Stimulated activated CD4-positive, alpha-beta T cell treated with anti-CD3 and anti-CD28 coated beads, TNF-alpha, amount 100 ng/mL, for 4 hours (primary cell): ENCODE results near the gene CST9.
A peak's percentile ranks its signal among the peaks of the same experiment; 100 is the strongest.
"Not testable (repeated sequence)": the region's sequence is repeated elsewhere in the genome, so short reads cannot be mapped to it uniquely, and the experiment has no call there.

Source experiments
- DNase-seq, 3 experiments: peaks; one replicate each; pipeline ENCODE4 v3.0.0-alpha.2; 2020; ENCODE audit warnings: low read depth in 3 of 3

The CST9 gene

DNA sequence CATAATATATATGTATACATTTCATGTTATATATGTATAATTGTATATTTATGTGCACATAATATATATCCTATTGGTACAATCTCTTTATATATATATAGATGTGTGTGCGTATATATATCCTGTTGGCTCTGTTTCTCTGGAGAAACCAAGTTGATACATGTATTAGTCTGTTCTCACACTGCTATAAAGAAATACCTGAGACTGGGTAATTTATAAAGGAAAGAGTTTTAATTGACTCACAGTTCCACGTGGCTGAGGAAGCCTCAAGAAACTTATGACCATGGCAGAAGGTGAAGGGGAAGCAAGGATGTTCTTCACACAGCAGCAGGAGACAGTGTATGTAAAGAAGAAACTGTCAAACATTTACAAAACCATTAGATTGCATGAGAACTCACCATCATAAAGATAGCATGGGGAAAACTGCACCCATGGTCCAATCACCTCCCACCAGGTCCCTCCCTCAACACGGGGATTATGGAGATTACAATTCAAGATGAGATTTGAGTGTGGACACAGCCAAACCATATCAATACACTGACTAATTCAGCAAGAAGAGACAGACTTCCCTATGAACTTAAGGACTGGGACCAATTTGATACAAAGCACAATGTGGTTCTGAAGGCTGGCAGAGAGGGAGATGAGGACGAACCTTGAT, 18.1 kb upstream of the CST9 start:
- DNase-seq: no peak

DNA sequence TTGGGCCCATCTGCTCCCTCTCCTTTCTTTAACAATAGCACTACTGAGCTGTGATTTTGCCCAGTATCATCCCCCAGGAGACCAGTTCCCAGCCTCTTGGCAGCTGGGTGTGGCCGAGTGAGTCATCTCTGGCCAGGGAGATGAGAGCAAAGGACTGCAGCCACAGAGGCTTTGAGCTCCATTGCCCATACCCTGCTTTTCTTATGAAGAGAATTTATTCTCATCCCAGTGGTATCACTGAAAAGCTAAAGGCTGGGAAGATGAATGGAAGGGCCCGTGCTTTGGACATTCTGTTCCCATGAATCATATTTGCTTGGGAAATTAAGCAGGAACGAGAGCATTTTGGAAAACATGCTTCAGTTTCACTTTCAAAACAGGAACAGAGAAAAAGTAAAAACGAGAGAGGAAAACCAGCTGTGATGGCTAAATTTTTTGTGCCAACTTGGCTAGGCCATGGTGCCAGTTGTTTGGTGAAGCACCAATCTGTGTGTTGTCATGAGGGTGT, 17.2 kb upstream of the CST9 start:
- no peak for DNase-seq

DNA sequence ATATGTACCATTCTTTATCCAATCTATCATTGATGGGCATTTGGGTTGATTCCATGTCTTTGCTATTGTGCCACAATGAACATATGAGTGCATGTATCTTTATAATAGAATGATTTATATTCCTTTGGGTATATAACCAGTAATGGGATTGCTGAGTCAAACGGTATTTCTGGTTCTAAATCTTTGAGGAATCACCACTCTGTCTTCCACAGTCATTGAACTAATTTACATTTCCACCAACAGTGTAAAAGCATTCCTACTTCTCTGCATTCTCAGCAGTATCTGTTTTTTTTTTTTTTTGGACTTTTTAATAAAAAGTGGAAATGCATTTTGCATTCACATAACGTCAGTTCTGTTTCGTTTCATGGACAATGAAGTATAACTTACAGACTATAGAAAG, 16.7 kb upstream of the CST9 start:
- not testable (repeated sequence) for DNase-seq

DNA sequence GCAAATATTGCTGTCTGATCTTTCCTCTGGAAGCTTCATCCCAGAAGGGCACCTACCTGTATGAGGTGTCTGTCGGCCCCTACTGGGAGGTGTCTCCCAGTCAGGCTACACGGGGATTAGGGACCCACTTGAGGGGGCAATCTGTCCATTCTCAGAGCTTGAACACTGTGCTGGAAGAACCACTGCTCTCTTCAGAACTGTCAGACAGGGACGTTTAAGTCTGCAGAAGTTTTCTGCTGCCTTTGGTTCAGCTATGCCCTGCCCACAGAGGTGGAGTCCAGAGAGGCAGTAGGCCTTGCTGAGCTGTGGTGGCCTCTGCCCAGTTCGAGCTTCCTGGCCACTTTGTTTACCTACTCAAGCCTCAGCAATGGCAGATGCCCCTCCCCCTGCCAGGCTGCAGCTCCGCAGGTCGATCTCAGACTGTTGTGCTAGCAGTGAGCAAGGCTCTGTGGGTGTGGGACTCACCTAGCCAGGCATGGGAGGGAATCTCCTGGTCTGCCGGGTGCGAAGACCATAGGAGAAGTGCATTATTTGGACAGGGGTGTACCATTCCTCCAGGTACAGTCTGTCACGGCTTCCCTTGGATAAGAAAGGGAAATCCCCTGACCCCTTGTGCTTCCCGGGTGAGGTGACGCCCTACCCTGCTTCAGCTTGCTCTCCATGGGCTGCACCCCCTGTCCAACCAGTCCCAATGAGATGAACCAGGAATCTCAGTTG, 15.1 kb upstream of the CST9 start:
- not testable (repeated sequence) for DNase-seq

DNA sequence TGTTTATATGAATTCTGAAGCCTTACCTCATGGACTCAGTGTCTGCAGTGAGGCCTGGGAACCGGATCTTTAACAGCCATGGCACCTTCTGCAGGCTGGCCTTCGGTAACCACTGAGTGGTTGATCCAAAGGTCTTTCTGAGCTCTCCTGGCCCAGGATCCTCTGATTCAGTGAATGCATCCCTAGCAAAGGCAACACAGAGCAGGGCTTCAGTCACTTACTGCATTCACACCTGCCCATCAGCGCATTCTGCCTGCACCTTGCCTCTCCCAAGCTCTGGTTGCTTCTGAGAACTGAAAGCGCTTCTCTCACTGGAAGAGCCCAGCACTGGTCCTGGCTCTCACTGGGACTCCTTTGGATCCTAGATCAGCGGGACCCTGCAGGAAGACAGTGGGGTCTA, 8.4 kb upstream of the CST9 start:
- DNase-seq: no peak

DNA sequence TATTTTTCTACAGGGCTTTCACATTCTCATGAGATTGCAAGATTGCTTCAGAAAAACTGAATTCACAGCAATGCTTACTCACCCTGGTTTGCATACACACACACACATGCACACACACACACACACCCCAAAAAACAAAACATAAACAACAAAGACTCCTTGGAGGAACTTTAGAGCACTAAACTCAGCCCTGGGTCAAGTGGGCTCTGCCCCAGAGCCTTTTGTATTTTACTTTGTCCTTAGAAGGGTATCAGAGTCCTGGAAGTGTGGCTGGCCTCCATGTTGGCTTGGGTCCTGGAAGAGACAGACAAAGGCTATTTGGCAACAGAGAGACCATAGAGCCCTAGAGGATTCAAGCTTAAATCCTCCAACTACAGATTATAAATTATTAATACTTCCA, 8.0 kb upstream of the CST9 start:
- DNase-seq: no peak

DNA sequence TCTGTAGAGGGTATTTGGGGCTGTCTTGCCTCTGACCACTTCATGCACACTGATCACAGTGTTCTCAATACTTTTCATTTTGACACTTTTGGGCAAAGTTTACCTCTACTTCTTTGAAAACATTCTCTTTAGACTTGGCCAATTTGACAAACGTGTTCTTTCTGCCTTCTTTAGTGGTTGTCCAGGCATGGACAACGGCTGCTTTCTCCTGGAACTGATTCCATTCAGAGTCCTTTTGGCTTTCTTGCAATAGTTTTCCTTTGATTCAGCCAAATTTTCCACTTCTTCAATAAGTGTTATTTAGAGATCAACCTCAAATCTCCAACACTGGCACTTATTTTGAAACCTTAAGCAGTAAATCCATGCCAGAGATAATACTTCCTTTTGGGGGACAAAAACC, 6.7 kb upstream of the CST9 start:
- no peak for DNase-seq

DNA sequence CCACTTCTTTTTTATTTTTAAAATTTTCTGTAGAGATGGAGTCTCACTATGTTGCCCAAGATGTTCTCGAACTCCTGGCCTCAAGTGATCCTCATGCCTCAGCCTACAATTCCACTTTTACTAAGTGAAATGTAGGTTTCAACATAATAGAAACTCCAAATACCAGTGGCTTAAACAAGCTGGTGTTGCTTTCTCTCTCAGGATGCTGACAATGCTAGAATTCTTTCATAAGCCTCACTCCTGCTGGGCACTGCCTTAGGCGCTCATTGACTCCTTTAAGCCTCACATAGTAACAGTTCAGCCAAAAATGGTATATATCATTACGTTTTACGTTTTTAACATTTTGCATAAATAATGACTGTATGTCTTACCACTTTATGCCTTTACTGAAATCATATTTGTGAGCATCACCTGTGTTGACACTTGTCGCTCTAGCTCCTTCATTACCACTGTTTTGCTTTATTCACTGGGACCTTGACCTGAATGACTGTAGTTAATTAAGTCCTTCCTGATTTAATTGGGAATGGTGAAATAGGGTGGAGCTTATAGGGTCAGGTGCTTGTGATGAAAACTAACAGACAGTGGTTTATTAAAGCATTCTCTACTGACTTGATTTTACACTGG, 3.9 kb upstream of the CST9 start:
- no peak for DNase-seq

DNA sequence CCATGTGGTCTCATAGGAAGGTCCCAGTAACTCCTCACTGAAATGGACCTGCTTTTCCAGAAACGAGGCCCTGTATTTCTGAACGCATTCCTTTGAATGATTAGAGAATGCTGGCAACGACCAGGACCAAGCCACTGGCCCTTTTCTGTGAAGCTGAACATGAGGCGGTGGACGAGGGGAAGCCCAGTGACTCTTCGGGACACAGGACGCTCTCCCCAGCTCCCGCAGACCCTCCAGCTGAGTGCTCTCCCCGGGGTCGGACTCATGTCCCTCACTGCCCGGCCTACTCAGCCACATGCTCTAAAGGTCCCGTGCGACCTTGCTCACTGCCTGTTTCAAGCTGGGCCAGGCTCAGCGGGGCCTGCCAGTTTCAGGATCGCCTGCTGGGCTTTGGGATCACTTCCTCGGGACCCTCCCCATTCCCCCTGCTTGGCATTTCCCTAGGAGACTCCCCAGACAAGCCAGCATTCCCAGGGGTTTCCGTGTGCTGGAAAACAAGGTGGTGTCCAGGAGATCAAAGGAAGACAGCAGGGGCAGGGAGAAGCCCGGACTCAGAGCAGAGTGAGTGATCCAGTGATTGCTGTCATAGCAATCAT, 2.6 kb upstream of the CST9 start:
- no peak for DNase-seq

DNA sequence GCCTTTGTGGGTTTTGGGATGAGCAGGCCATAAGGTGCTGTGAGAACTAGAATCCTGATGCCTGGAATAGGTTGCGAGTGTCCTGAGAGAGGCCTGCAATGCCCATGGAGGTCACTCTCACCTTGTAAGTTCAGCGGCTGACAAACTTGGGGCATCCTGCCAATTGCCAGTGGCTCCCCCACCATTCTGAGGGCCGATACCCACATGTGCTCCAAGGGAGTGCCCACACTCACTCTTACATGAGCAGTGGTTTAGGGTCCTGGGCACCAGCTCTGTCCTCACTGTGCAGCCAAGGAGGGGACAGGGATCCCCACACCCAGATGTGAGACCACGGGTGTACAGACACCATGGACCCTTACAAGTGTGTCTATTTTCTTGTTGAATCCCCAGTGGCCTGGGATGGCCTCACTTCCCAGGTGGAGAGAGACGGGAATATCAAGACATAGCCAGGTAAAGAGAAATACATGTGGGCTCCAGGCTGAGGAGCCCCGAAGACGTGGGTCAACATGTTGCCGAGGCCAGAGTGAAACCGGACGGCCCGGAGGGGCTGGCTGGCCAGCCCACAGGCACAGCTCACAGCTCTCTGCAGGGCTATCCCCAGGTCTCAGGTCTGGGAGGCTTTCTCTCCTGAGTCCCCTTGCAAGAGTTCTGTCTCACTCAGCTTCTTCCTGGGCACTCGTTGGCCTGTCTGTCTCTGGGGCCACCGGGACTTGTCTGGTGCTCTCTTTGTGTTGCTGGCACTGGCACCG, 2.0 kb upstream of the CST9 start:
- no peak for DNase-seq

DNA sequence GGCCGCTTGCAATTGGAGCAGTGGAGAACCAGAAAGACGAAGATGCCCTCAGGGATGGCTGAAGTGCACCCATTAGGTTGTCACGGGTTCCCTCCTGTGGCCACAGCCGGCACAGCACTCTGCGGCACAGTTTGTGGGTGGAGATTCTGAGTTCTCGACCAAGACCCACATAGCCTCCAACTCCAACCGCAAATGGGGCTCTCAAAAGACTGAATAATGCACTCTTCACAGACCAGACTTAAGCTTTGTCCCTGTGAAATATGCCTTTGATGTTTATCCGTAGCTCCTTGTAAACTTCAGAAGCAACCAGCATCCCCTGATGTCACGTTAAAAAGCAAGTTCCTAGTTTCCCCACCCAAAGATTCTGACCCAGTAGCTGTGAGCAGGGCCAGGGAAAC, 934 bp upstream of the CST9 start:
- DNase-seq: peak; percentile 16 to 24 (median 19)

DNA sequence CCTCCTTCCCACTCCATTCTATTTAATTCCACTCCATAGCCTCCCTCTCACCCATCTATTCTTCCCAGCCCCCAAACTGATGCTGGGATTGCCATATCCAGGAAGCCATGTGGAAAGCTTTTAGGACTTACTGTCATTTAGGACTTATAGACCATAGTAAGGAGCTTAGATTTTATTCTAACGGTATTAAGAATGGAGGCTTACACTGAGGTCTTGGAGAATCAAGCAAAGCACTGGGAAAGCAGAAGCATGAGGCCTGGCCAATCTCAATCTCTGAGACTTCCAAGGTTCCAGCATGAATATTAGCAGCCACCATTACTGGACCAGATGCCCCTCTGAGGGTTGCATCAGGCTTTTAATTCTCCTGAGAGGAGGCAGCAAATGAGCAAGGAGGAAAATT, 1.4 kb downstream of the CST9 start:
- no peak for DNase-seq

DNA sequence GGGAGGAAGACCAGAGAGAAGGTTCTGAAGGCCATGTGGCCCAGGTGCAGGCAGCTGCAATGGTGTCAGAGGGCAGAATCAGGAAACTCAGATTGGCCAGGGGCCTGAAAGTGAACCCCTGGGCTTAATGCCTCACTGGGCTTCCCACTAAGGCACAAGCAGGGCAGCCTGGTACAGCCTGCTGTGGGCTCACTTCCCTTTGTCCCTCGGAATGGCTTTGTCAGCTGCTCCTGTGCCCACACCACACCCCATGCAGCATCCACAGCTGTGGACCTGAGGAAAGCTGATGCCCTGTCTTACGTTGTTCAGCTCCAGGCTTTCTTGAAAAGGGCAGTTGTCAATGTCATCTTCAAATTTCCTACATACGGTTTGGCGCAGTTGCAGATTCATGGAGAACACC, 2.4 kb downstream of the CST9 start:
- DNase-seq: no peak

DNA sequence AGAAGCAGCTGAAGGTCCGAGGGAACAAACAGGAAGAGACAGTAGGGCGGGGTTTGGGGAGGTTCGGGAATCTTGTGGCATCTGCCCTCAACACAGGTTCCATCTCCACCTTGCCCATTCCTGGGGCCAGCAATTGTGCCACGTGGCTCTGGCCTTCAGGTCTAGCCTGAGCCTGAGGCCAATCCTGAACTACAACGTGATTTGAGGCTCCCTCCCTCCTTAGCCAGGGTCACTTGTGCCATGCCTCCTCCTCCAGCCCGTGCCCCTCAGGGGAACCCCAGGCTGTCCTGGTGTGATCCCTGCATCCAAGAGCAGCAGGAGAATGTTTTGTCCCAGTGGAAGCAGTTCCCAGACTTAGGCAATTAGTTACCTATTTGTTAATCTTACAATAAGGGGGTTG, 3.0 kb downstream of the CST9 start:
- no peak for DNase-seq

DNA sequence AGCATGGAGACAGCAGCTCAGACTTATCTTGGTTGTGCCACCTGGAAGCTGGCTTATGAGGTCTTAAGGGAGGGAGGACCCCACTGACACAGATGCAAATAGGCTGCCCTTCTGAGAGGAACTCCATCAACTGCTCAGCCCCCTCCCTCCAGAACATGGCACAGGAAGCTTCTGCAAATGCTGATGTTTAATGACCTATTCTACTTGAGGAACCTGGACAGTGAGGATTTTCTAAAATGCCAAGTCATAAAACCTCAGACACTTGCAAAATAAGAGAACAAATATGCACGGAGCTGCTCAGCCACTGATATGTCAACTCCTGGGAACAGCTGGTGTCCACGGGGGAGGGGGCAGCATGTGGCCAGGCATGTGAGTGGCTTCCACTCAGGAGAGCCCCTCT, 3.5 kb downstream of the CST9 start:
- DNase-seq: no peak

DNA sequence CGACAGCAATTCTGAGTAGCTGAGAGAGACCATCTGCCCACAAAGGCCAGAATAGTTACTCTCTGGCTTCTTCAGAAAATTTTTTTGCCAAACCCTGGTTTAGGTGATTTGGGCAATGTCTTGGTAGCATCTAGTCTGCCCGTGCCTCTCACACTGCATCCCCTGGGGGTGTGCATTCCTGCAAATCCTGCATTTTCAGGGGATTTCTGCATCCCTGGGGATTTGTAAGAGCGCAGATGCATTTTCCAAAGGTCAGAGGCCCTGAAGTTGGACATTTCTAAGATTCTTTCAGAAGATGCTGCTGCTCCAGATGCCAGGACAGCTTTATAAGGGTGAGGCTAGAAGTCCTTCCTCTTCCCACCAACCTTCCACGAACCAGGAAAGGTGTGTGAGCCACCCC, 4.0 kb downstream of the CST9 start:
- no peak for DNase-seq

DNA sequence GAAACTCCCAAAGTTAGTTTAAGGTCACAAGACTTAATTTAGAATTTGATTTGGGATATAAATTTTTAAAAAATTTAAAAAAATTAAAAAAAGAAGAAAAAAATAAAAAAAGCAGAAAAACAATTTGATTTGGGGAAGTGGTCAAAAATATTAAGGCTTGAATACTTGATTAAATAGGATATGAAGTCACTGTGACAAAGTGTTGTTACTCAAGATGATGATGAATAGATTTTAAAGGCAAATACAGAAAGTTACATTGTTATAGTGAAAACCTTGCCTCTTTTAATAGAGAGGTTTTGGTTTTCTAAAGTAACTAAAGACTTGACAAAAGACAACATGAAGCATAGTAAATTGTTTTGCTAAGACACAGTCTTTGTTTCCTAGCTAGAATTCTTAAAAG, 7.2 kb downstream of the CST9 start:
- no peak for DNase-seq

DNA sequence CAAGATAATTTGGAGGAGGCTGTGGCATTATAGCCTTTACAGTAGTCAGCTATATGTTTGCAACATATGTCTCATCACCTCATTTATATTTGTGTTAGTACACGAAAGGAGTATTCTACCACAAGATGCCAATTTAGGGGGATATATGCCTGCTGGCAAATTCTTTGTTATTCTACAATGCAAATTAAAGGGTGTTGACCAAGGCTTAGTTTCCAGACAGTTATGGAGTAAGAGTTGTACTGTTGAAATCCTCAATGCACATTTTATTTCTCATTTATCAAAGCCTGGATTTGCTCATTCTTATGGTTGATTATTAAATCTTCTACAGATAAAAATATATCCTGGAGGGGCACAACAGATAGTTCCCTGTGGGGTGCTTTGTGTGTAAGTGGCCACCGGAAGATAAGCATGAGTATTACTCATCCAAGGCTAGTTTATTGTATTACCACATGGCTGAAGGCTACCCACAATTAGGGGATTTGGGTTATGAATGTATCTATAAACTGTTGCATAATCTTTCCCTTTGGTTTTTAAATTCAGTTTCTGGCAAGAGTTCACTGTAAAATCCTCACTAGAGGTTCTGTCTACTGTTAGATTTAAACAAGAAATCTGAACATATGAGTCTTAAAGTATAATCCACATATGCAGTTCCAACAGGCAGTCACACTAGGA, 9.0 kb downstream of the CST9 start:
- DNase-seq: no peak

DNA sequence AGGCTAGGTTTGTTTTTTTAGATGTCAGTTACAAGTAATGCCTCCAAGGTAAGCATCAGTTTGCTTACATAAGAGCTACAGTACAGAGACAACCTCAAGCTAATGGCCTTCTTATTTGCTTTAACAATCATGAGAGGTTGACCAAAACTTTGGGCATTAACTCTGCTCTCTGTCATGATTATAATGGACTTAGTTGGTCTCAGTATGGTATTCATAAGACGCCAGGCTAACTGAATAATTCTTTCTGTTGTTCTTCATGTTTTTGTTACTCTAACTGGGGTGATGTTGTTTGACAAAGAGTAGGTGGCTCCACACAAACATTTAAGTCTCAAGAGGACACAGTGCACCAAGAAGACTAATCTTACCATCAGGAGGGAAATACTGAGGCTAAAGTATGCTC, 9.8 kb downstream of the CST9 start:
- DNase-seq: no peak

DNA sequence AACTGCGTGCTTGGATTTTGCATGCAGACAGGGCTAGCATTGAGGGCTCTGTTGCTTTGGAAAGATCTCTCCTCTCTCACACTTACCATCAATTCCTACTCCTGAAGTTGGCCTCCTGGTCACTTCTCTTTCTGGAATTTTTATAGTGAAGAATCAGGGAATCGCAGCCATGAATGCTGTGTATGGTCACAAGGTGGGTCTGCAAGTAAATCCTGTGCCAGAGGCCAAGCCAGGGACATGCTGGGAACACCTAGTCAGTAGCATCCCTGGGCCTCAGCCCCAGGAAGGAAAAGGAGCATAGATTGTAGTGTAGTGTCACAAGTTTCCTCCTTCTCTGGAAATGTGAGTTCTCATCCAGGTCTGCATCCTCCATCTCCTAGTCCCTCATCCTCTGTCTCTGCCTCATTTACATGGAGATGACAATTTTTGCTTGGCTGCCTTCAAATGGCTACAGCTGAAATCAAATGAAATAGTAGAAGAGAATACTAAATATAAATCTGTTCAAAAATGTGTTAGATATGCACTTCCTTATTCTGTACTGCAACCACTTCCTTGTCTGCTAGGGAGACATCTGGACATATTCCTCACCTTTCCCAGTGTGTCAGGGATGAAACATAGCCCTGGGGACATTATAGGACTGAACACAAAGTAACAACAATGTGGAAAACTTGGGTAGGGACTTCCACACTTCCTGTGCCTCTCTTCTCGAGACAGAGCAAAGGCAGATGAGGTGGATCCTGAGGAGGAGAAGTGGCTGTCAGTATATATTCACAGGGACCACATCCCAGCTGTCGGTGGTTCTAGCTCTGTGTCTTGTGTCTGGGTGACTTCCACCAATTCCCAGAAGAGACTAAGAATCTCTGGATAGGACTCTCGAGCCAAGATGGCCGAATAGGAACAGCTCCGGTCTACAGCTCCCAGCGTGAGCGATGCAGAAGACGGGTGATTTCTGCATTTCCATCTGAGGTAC, 17.0 kb downstream of the CST9 start:
- no peak for DNase-seq
